HG02870 (cell line): Measurements from ENCODE around the gene BPIFB6.

Source experiments
- ATAC-seq: cut with Tn5 transposase; IDR thresholded peaks from one replicate; pipeline ENCODE4 v1.9.1; 2021; ENCODE audit warnings: mild to moderate bottlenecking, moderate library complexity; ENCODE audit not compliant: unreplicated experiment

The BPIFB6 gene

DNA sequence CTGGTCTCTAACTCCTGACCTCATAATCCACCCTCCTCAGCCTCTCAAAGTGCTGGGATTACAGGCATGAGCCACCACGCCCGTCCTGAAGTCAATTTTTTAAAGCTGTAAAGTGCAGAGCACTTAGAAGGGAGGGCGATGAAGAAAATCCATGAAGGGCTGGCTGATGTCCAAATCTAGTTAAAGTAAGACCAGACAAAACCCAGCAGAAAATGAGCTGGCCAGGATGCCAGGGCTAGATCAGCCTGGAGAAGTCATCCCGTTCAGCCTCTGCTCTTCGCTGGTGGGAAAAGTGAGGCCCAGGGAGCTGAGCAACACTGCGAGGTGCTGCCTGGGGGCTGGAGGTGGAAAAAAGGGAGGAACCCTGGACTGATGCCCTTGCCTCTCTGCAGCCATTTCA lies 51.1 kb downstream of the BPIFB6 start:
- no peak for ATAC-seq

DNA sequence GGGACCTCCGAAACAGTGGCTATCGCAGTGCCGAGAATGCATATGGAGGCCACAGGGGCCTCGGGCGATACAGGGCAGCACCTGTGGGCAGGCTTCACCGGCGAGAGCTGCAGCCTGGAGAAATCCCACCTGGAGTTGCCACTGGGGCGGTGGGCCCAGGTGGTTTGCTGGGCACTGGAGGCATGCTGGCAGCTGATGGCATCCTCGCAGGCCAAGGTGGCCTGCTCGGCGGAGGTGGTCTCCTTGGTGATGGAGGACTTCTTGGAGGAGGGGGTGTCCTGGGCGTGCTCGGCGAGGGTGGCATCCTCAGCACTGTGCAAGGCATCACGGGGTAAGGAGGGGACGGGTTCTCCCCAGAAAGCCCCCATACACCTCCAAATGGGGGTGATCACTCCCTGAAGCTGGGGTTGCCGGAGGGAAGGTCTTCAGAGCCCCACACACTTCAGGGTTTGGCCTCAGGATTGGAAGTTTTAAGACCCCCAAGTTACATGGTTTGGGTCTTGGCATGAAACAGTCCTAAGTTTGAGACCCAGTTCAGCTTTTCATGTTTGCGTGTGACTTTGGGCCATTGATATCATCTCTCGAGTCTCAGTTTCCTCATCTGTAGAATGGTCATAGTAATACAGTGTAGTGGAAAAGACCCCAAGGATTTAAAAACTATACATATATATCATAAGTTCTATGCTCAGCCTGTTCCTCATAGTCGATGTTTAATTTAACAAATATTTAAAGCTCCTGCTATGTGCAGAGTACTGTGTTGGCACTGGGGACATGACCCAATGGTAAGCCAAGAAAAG lies 52.3 kb downstream of the BPIFB6 start:
- ATAC-seq = no peak

DNA sequence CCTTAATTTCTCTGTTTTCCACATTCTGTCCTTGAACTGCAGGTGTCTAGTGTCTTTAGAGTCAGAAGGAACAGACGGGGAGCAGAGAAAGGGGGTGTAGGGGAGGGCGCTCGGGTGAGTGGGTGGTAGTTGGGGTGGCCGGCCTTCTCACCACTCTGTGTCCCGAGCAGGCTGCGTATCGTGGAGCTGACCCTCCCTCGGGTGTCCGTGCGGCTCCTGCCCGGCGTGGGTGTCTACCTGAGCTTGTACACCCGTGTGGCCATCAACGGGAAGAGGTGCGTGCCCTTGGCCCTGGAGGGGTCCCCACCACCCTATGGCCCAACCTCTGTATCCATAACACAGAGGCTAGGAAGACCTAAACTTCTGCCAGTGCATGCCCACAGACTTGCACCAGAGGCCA lies 53.3 kb downstream of the BPIFB6 start:
- no peak for ATAC-seq

DNA sequence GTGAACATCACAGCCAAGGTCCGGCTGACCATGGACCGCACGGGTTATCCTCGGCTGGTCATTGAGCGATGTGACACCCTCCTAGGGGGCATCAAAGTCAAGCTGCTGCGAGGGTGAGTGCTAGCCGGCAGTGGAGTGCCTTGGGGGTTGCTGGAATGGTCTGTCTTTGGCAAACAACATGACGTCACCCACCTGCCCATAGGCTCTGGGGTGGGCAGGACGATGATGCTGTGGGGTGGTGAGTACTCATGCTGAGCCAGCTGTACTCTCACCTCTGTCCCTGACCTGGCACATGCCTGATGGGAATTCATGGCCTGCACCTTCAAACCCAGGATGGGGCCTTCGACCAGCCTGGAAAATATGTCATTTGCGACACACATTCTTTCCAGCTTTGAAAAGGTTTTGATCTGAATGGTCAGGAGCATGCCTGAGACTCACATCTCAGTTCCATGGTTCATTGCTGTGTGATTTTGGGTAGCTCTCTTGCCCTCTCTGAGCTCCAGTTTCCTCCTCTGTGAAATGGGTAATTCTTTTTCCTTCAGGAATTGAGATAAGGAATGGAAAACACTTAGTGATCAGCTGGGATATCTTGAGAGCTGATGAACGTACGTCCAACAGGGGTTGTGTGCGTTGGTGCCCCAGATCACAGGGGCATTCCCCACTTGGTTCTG lies 54.7 kb downstream of the BPIFB6 start:
- ATAC-seq = no peak

DNA sequence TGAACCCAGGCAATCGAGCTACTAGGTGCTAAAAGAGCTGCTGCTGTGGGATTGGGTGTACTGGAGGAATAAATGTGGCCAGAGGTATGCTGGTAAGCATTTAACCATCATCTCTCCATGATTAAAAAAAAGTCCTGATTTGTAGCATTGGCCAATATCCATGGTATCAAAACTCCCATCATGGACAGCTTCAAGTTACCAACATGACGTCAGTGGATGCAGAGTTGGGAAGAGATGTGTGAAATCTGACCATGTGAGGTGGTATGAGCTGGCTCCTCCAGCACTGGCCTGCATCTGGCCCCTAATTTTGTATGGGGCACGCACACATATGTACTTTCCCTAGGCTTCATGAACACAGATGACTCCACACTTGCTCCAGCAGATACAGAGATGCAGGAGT lies 59.7 kb downstream of the BPIFB6 start:
- no peak for ATAC-seq

DNA sequence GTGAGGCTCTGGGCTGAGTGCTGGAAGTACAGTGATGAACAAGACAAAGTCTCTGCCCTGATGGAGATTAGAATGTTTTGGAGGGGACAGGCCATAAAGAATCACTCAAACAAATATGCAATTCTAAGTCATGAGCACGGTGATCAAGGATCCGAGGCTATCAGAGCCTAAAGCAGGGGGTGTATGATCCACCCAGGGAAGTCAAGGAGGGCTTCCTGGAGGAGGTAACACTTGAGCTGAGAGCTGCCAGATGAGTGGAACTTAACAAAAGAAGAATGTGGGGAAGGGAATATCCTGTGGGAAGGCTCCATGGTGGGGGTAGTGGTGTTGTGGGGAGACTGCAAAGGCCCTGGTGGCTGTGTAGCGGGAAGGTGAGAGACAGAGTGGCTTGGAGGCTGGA lies 60.2 kb downstream of the BPIFB6 start:
- no peak for ATAC-seq

DNA sequence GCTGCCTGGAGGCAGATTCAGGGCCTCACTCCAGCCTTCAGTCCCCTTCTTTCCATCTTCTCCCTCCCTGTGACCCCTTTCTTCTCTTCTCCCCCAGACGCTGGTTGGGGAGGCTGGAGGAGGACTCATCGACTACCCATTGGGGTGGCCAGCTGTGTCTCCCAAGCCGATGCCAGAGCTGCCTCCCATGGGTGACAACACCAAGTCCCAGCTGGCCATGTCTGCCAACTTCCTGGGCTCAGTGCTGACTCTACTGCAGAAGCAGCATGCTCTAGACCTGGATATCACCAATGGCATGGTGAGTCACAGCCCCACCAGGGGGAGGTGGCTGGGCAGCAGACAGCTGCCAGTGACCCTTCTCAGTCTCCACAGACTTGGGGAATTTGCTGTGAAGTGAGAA lies 60.9 kb downstream of the BPIFB6 start:
- ATAC-seq = no peak

DNA sequence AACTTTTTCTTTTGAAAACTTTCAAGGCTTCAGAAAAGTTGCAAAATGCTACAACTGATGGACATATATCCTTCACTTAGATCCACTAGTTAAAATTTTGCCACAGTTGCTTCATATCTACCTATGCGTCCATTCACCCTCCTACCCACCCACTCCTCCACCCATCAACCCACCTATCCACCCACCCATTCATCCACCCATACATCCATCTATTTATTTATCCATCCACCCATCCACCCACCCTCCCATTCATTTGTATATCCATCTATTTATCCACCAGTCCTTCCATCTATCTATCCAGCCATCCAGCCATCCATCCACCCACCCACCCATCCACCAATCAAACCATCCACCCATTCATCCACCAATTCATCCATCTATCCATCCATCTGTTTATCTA lies 61.6 kb downstream of the BPIFB6 start:
- no peak for ATAC-seq

DNA sequence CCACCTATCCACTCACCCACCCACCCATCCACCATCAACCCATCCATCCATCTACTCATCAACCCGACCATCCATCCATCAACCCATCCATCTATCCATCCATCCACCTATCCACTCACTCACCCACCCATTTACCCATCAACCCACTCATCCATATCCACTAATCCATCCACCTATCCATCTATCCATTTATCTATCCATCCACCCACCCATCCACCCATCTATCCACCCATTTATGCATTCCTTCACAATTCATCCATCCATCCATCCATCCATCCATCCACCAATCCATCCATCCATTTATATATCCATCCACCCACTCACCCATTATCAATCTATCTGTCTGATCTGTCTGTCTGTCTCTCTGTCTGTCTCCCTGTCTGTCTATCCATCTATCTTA lies 62.1 kb downstream of the BPIFB6 start:
- ATAC-seq = no peak
